Glutamatergic neuron (in vitro differentiated cells): ENCODE data around the gene FARS2. TPM values are rescaled to one million over a fixed set of nuclear protein-coding genes. Genes with fewer than 3 reads are reported as not detected.
"Not testable (repeated sequence)": the region's sequence is repeated elsewhere in the genome, so short reads cannot be mapped to it uniquely, and the experiment has no call there.

Experiments
- DNase-seq: peaks from one replicate; pipeline ENCODE4 v3.0.0; 2022
- H3K27ac Mint-ChIP-seq: one replicate; pipeline ENCODE4 v1.8.0; 2020; ENCODE audit warnings: mild to moderate bottlenecking, mixed read lengths, inconsistent platforms; ENCODE audit not compliant: unreplicated experiment
- H3K27me3 Mint-ChIP-seq: one replicate; pipeline ENCODE4 v1.8.0; 2020; ENCODE audit warnings: mild to moderate bottlenecking, moderate library complexity, mixed read lengths, inconsistent platforms; ENCODE audit not compliant: unreplicated experiment
- H3K36me3 Mint-ChIP-seq: one replicate; pipeline ENCODE4 v1.8.0; 2020; ENCODE audit warnings: mild to moderate bottlenecking, mixed read lengths, inconsistent platforms; ENCODE audit not compliant: unreplicated experiment
- H3K4me1 Mint-ChIP-seq: one replicate; pipeline ENCODE4 v1.8.0; 2020; ENCODE audit warnings: mild to moderate bottlenecking, low read depth, mixed read lengths, inconsistent platforms; ENCODE audit not compliant: unreplicated experiment
- H3K4me3 Mint-ChIP-seq: one replicate; pipeline ENCODE4 v1.8.0; 2020; ENCODE audit warnings: mild to moderate bottlenecking, mixed read lengths, inconsistent platforms; ENCODE audit not compliant: unreplicated experiment
- H3K9me3 Mint-ChIP-seq: one replicate; pipeline ENCODE4 v1.8.0; 2020; ENCODE audit warnings: mild to moderate bottlenecking, moderate library complexity, mixed read lengths, inconsistent platforms; ENCODE audit not compliant: unreplicated experiment
- CTCF ChIP-seq: fragments of 200-600 bp; sonication (generic); IDR thresholded peaks from one replicate; pipeline ENCODE4 v1.5.0; 2021; ENCODE audit not compliant: partially characterized antibody, unreplicated experiment
- total RNA-seq: library from RNA; stranded (reverse); fragmentation: NEBNext Ultra II Directional; extraction: Animal tissue kit (Norgen Biotek cat#: 25700); gene quantifications from one replicate; pipeline ENCODE4 v1.2.1, GENCODE V29; 2021; ENCODE audit not compliant: unreplicated experiment

Gene FARS2
- total RNA-seq, 1 donor from 2014 or later = 14.2 TPM

DNA sequence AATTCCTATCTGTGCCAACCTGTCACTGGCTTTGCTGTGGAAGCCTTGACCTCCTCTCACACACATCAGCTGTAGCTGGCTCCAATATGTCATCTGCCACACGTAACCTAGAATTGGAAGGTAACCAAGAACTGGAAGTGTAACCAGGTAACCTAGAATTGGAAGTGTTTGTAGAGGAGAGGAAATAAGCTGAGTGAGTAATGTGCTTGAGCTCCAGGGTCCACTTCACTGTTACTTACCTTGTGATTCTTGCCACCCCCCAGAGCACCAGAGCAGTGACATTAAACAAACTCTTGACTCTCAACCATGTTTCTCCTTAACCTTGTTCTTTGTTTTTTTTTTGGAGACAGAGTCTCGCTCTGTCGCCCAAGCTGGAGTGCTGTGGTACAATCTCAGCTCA is 394.9 kb downstream of the FARS2 start:
- DNase-seq = no peak
- H3K36me3 Mint-ChIP-seq = peaks cover 14% of the 10 kb centered on the region
- H3K27ac Mint-ChIP-seq = no peak overlapping the region
- H3K27me3 Mint-ChIP-seq = peaks cover 4% of the 10 kb centered on the region
- peaks cover 2% of the 10 kb centered on the region for H3K9me3 Mint-ChIP-seq
- no peak overlapping the region for H3K4me3 Mint-ChIP-seq
- peaks cover 12% of the 10 kb centered on the region for H3K4me1 Mint-ChIP-seq
- TF ChIP-seq CTCF = no peak

GRCh38 chr6:5656695-5657094 is 395.4 kb downstream of the FARS2 start:
- H3K4me3 Mint-ChIP-seq, H3K9me3 Mint-ChIP-seq, DNase-seq, H3K27me3 Mint-ChIP-seq, H3K27ac Mint-ChIP-seq: not testable (repeated sequence)
- H3K4me1 Mint-ChIP-seq = peaks cover 12% of the 10 kb centered on the region
- H3K36me3 Mint-ChIP-seq = peaks cover 11% of the 10 kb centered on the region

DNA sequence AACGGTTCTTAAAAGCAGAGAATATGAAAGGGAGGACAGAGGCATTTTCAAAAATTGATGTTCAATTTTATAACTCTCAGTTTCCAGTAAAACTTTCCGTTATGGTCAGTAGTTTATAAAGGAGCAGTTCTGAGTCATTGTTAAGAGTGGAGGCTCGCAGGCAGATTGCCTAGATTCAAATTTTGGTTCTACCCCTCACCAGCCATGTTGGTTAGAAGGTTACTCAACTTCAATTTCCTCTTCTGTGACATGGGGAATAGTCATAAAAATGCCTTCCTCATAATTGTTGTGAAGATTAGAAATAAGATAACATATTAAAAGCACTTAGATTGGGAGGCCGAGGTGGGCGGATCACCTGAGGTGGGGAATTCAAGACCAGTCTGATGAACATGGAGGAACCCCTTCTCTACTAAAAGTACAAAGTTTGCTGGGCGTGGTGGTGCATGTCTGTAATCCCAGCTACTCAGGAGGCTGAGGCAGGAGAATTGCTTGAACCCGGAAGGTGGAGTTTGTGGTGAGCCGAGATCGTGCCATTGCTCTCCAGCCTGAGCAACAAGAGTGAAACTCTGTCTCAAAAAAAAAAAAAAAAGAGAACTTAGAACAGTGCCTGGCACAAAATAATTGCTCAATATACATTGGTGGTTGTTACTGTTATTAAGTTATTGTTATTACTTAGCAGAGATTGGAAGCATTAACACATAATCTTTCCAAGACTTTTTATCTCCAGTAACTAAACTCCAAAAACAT is 396.5 kb downstream of the FARS2 start:
- no peak overlapping the region for H3K4me3 Mint-ChIP-seq
- H3K36me3 Mint-ChIP-seq = peaks cover 11% of the 10 kb centered on the region
- no peak overlapping the region for H3K27ac Mint-ChIP-seq
- peaks cover 2% of the 10 kb centered on the region for H3K9me3 Mint-ChIP-seq
- no peak for DNase-seq
- TF ChIP-seq CTCF = no peak
- H3K27me3 Mint-ChIP-seq = no peaks in the 10 kb centered on the region
- peaks cover 12% of the 10 kb centered on the region for H3K4me1 Mint-ChIP-seq

DNA sequence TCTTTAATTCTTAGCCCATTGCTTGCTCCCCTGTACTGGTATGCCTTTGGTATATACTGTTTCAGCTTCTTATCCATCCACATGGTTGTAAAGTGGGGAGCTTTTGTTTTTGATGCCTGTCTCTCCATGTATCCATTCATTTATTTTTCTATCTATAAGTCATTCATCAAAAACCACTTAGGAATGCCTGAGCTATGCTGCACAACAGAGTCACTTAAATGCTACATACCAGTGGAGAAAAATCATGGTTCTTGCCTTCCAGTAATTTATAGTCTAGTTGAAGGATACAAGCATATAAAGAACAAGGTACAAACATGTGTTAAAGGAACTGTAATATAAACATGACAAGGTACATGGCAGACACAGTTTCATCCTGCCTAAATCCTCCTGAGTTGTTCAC is 398.2 kb downstream of the FARS2 start:
- no peaks in the 10 kb centered on the region for H3K27me3 Mint-ChIP-seq
- H3K27ac Mint-ChIP-seq = no peak overlapping the region
- no peak overlapping the region for H3K4me3 Mint-ChIP-seq
- peaks cover 12% of the 10 kb centered on the region for H3K4me1 Mint-ChIP-seq
- peaks cover 2% of the 10 kb centered on the region for H3K9me3 Mint-ChIP-seq
- TF ChIP-seq CTCF = no peak
- H3K36me3 Mint-ChIP-seq = peaks cover 11% of the 10 kb centered on the region
- DNase-seq = no peak

- Mint-ChIP-seq H3K9me3 (peaks cover 7% of the 10 kb centered on the region), H3K27me3 (no peaks in the 10 kb centered on the region), H3K4me3 (no peak overlapping the region), H3K36me3 (peaks cover 4% of the 10 kb centered on the region), H3K27ac (no peak overlapping the region), H3K4me1 (peaks cover 22% of the 10 kb centered on the region)
- no peak for TF ChIP-seq CTCF
- no peak for DNase-seq
These were observed 399.5 kb downstream of the FARS2 start for GRCh38 chr6:5660772-5661171.
